H1 (cell line): ENCODE results near the gene ZPR1. TPM values are rescaled to one million over a fixed set of nuclear protein-coding genes. Genes with fewer than 3 reads are reported as not detected.
"Not testable (repeated sequence)": the region's sequence is repeated elsewhere in the genome, so short reads cannot be mapped to it uniquely, and the experiment has no call there.

Source experiments
- CTCF ChIA-PET: fragments of 300-600 bp; sonication (Branson Sonifier 250); formaldehyde crosslinking; loops from one replicate; lab custom pipeline; 2021; ENCODE audit not compliant: partially characterized antibody; lab: Charles Lee
- POLR2A ChIA-PET: fragments of 300-600 bp; sonication (Branson Sonifier 250); formaldehyde crosslinking; loops from one replicate; lab custom pipeline; 2021; ENCODE audit warnings: inconsistent platforms; ENCODE audit not compliant: partially characterized antibody; lab: Charles Lee
- DNase-seq, 2 experiments: peaks; one replicate each; pipeline versions ENCODE4 v3.0.0 to v3.0.0-alpha.2; 2010 to 2022; ENCODE audit warnings: low spot score in 2 of 2, low read depth in 1 of 2, mixed read lengths in 1 of 2
- FAIRE-seq: peaks from 2 replicates; lab custom pipeline; 2011; peaks lifted over from hg19 to GRCh38; lab: Jason Lieb, UNC
- H2AFZ ChIP-seq: 2 replicates; pipeline ENCODE4 v1.8.1; 2012; ENCODE audit warnings: low read length, inconsistent platforms
- H2AK5ac ChIP-seq: 2 replicates; pipeline ENCODE4 v1.6.1; 2013; ENCODE audit warnings: low read depth, low read length
- H2BK120ac ChIP-seq: replicated peaks from 2 replicates; pipeline ENCODE3; 2013; ENCODE audit warnings: low read depth, low read length, inconsistent platforms
- H2BK12ac ChIP-seq: 2 replicates; pipeline ENCODE4 v1.6.1; 2013; ENCODE audit warnings: low read depth, low read length
- H2BK15ac ChIP-seq: 2 replicates; pipeline ENCODE4 v1.6.1; 2013; ENCODE audit warnings: low read length
- H2BK20ac ChIP-seq: 2 replicates; pipeline ENCODE4 v1.6.1; 2013; ENCODE audit warnings: low read length
- H2BK5ac ChIP-seq: 2 replicates; pipeline ENCODE4 v1.6.1; 2013; ENCODE audit warnings: low read depth, low read length
- H3K14ac ChIP-seq: 2 replicates; pipeline ENCODE4 v1.6.1; 2013; ENCODE audit warnings: inconsistent platforms; ENCODE audit not compliant: insufficient read length
- H3K18ac ChIP-seq: 2 replicates; pipeline ENCODE4 v1.6.1; 2013; ENCODE audit warnings: low read length; ENCODE audit errors: extremely low read depth
- H3K23ac ChIP-seq: 2 replicates; pipeline ENCODE4 v1.6.1; 2013; ENCODE audit warnings: inconsistent platforms; ENCODE audit not compliant: insufficient read length
- H3K23me2 ChIP-seq: 2 replicates; pipeline ENCODE4 v1.6.1; 2013; ENCODE audit warnings: low read depth, low read length
- H3K27ac ChIP-seq: 2 replicates; pipeline ENCODE4 v1.6.1; 2011; ENCODE audit warnings: low read depth, low read length, inconsistent platforms
- H3K27me3 ChIP-seq, 4 experiments: replicated peaks in 1 of 4; 1 replicate in 1 of 4; 2 replicates in 3 of 4; pipeline versions ENCODE4 v1.6.1 to v1.8.1; 2011 to 2013; ENCODE audit warnings: low read length in 3 of 4, mild to moderate bottlenecking in 3 of 4, inconsistent platforms in 2 of 4, mixed read lengths in 2 of 4, moderate library complexity in 1 of 4; ENCODE audit not compliant: control insufficient read depth in 3 of 4, insufficient read depth in 3 of 4; ENCODE audit errors: extremely low read depth in 1 of 4
- H3K36me3 ChIP-seq, 4 experiments: 2 replicates each; pipeline versions ENCODE4 v1.6.1 to v1.8.1; 2011 to 2013; ENCODE audit warnings: mild to moderate bottlenecking in 4 of 4, low read length in 3 of 4, moderate library complexity in 2 of 4, control low read depth in 1 of 4, inconsistent platforms in 1 of 4; ENCODE audit not compliant: insufficient read depth in 4 of 4, control insufficient read depth in 2 of 4
- H3K4ac ChIP-seq: replicated peaks from 2 replicates; pipeline ENCODE3; 2013; ENCODE audit warnings: low read length, low read depth, mixed read lengths, inconsistent platforms; ENCODE audit not compliant: insufficient read length
- H3K4me1 ChIP-seq, 4 experiments: replicated peaks in 1 of 4; 1 replicate in 1 of 4; 2 replicates in 3 of 4; pipeline versions ENCODE4 v1.6.1 to v1.8.1; 2011 to 2013; ENCODE audit warnings: low read length in 3 of 4, inconsistent platforms in 2 of 4, mixed read lengths in 1 of 4; ENCODE audit not compliant: insufficient read depth in 4 of 4, control insufficient read depth in 3 of 4
- H3K4me2 ChIP-seq, 2 experiments: 2 replicates each; pipeline versions ENCODE4 v1.6.1 to v1.8.1; 2011 to 2013; ENCODE audit warnings: low read depth in 2 of 2, low read length in 2 of 2, control low read depth in 1 of 2, inconsistent platforms in 1 of 2, mild to moderate bottlenecking in 1 of 2; ENCODE audit not compliant: insufficient read depth in 1 of 2
- H3K4me3 ChIP-seq, 4 experiments: fragments of 200-600, 300-600 bp in 1 of 4; sonication (generic), shearing (Covaris generic), sonication (Bioruptor Twin) in 1 of 4; 2 replicates each; pipeline versions ENCODE4 v1.5.1 to v1.8.1; 2011 to 2016; ENCODE audit warnings: low read length in 4 of 4, low read depth in 3 of 4, control low read depth in 2 of 4, inconsistent platforms in 2 of 4, mild to moderate bottlenecking in 2 of 4, mixed read lengths in 1 of 4, moderate library complexity in 1 of 4; ENCODE audit not compliant: insufficient read depth in 2 of 4; ENCODE audit errors: extremely low read depth in 1 of 4
- H3K56ac ChIP-seq: replicated peaks from 2 replicates; pipeline ENCODE3; 2013; ENCODE audit warnings: low read depth, mild to moderate bottlenecking, mixed read lengths, low read length, inconsistent platforms; ENCODE audit not compliant: insufficient read length
- H3K79me1 ChIP-seq: 2 replicates; pipeline ENCODE4 v1.6.1; 2013; ENCODE audit warnings: low read depth, low read length, control low read depth
- H3K79me2 ChIP-seq, 2 experiments: 2 replicates each; pipeline versions ENCODE4 v1.6.1 to v1.8.1; 2012 to 2013; ENCODE audit warnings: low read length in 2 of 2, mild to moderate bottlenecking in 2 of 2, inconsistent platforms in 1 of 2; ENCODE audit not compliant: insufficient read depth in 2 of 2, control insufficient read depth in 1 of 2
- H3K9ac ChIP-seq, 4 experiments: replicated peaks in 1 of 4; 1 replicate in 1 of 4; 2 replicates in 3 of 4; pipeline versions ENCODE4 v1.6.1 to v1.8.1; 2011 to 2013; ENCODE audit warnings: low read depth in 3 of 4, low read length in 3 of 4, control low read depth in 2 of 4, mild to moderate bottlenecking in 2 of 4, moderate library complexity in 2 of 4, inconsistent platforms in 1 of 4; ENCODE audit errors: extremely low read depth in 1 of 4
- H3K9me3 ChIP-seq, 2 experiments: 2 replicates each; pipeline versions ENCODE4 v1.6.1 to v1.8.1; 2012 to 2013; ENCODE audit warnings: mild to moderate bottlenecking in 2 of 2, moderate library complexity in 2 of 2, control low read depth in 1 of 2, inconsistent platforms in 1 of 2, low read depth in 1 of 2, low read length in 1 of 2, mixed read lengths in 1 of 2; ENCODE audit not compliant: insufficient read depth in 2 of 2
- H4K20me1 ChIP-seq, 2 experiments: replicated peaks in 1 of 2; 2 replicates each; pipeline versions ENCODE3 to v1.8.1; 2011 to 2013; ENCODE audit warnings: inconsistent platforms in 2 of 2, low read length in 2 of 2, mild to moderate bottlenecking in 1 of 2; ENCODE audit not compliant: insufficient read depth in 2 of 2, control insufficient read depth in 1 of 2
- H4K5ac ChIP-seq: 2 replicates; pipeline ENCODE4 v1.6.1; 2013; ENCODE audit warnings: low read length, low read depth, mixed read lengths, inconsistent platforms; ENCODE audit not compliant: insufficient read length
- H4K8ac ChIP-seq: 2 replicates; pipeline ENCODE4 v1.8.0; 2013; ENCODE audit warnings: mild to moderate bottlenecking, moderate library complexity, low read length, inconsistent platforms; ENCODE audit not compliant: insufficient read depth; ENCODE audit errors: extremely low read depth
- H4K91ac ChIP-seq: replicated peaks from 2 replicates; pipeline ENCODE3; 2013; ENCODE audit warnings: low read length, mixed read lengths, inconsistent platforms; ENCODE audit not compliant: insufficient read length
- SIRT6 ChIP-seq: IDR thresholded peaks from one replicate; pipeline ENCODE4 v1.7.1; 2012; ENCODE audit warnings: low read length, inconsistent platforms
- SP2 ChIP-seq: IDR thresholded peaks from 2 replicates; pipeline ENCODE4 v1.6.1; 2012; ENCODE audit warnings: mild to moderate bottlenecking, low read length, inconsistent platforms
- TAF1 ChIP-seq: IDR thresholded peaks from 2 replicates; pipeline ENCODE4 v1.6.1; 2011; ENCODE audit warnings: mild to moderate bottlenecking, low read depth, low read length
- polyA plus RNA-seq, 7 experiments: library from polyadenylated mRNA; depleted of rRNA in 3 of 7; stranded (reverse) in 5 of 7; unstranded in 2 of 7; fragments of >200 nt in 5 of 7; fragments of 200-250 nt in 2 of 7; gene quantifications; 1 replicate in 5 of 7; 2 replicates in 1 of 7; 4 replicates in 1 of 7; pipeline versions ENCODE4 v1.2.1 to v1.2.3, GENCODE V29; 2011 to 2013; ENCODE audit warnings: missing spikeins in 2 of 7, mixed read lengths in 2 of 7
- total RNA-seq: library from RNA; stranded (reverse); fragmentation: NEBNext Ultra II Directional; extraction: Animal tissue kit (Norgen Biotek cat#: 25700); gene quantifications from 2 replicates; pipeline ENCODE4 v1.2.1, GENCODE V29; 2021

ZPR1 gene
- total and polyA plus RNA-seq, 2 of the 8 experiments (the other 6 are each of a cell fraction or from before 2014, with no cell fraction given): 36.7 to 70.5 TPM

GRCh38 chr11:116804001-116804400, 16.2 kb upstream of the ZPR1 start (continued):
- TF ChIP-seq SIRT6 (no peak), TAF1 (no peak), SP2 (no peak)
- TF ChIP-seq, all 59 proteins: peak for 0

- H3K79me2 ChIP-seq, H3K36me3 ChIP-seq, H4K8ac ChIP-seq, H3K4ac ChIP-seq, POLR2A ChIA-PET, H2AFZ ChIP-seq, H3K9ac ChIP-seq, H4K20me1 ChIP-seq, H3K79me1 ChIP-seq, H3K27me3 ChIP-seq, H3K23me2 ChIP-seq, H2AK5ac ChIP-seq, H3K4me2 ChIP-seq, H2BK120ac ChIP-seq, H2BK12ac ChIP-seq, H2BK20ac ChIP-seq, H3K18ac ChIP-seq, H3K4me1 ChIP-seq, H2BK5ac ChIP-seq, DNase-seq, H4K5ac ChIP-seq, H3K56ac ChIP-seq, H2BK15ac ChIP-seq, H3K14ac ChIP-seq, H3K27ac ChIP-seq, FAIRE-seq, H3K4me3 ChIP-seq, H3K9me3 ChIP-seq, H4K91ac ChIP-seq, H3K23ac ChIP-seq: not testable (repeated sequence)
- CTCF ChIA-PET: interaction anchor here (2.2 to 4.5 kb wide), 2 partner anchors 11 to 377 kb away, joined by 4 to 31 read pairs; partner anchors contain the start of genes APOA5 and SIDT2
Observed at GRCh38 chr11:116801662-116802061, 13.8 kb upstream of the ZPR1 start.
